GM12874 (cell line): ENCODE data around the gene FBLN7.

Experiments
- CTCF ChIP-seq: IDR thresholded peaks from 2 replicates; pipeline ENCODE4 v1.5.1; 2011; ENCODE audit warnings: low read depth, mild to moderate bottlenecking, control low read depth, low read length, moderate library complexity; ENCODE audit not compliant: insufficient read depth

The FBLN7 gene

DNA sequence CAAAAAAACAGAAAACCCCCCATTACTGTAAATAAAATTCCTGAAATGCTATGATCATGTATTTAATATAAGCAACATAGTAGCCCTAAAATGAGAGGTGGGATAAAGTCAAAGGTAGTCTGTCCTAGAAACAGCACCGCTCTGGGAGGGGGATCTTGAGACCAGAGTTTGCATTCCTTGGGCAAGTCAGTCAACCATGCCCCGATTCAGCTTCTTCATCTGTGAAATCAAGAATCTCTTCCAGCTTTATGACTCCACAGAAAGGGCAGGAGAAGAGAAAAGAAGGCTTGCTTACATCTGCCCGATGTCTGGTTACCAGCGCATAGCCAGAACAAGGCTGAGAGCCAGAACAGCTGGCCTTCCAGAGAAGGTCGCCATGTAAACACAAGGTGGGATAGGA, 2.1 kb upstream of the FBLN7 start:
- TF ChIP-seq CTCF, result no peak

DNA sequence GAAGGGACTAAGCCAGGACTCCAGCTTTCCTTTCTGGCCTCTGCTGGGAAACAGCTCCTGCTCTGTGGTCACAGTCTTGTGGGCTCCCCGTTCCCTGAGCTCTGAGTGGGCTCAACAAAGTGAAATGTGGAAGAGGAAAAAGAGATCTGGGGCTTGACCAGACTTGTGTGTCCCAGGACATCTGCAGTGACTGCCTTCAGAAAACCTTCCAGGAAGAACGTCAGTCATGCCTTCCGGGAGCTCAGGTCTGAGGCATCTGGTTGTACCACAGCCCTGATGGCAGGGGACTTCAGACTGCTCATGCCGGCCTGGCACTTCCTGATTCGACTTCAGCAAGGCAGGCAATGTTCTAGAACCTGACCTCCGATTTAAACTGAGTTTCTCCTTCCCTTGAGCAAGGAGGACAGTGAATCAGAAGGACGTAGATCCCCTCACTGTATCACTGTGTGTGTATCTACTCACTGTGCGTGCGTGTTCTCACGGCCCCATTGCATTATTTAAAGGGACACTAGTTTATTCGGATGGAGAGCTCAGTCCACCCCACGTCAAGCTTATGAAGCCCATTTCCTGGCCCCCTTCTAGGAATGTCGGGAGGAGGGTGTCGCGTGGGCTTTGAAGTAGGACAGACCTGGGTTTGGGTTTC, 548 bp upstream of the FBLN7 start:
- TF ChIP-seq CTCF, result no peak

DNA sequence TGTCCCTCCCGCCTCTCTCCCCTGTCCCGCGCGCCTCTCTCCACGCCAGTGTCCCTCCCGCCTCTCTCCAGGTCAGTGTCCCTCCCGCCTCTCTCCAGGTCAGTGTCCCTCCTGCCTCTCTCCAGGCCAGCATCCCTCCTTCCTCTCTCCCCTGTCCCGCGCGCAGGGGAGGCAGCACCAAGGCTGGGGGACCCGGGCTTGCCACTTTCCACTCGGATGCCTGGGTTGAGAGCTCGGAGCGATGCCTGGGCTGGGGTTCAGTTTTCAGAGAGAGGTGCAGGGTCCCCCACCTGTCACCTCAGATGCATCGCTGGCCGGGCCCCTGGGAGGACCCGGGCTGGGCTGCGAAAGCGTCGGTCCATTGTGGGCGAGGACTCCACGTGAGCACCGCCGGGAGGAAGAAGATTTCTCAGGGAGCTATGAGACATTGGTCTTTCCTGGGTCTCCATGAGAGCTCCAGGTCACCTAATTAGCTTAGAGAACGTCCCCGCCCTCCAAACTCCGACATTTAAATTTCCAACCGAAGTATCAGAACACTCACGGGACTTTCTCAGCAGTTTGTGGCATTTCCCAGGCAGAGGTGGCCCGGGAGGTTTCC, 2.1 kb downstream of the FBLN7 start:
- TF ChIP-seq CTCF, result no peak

DNA sequence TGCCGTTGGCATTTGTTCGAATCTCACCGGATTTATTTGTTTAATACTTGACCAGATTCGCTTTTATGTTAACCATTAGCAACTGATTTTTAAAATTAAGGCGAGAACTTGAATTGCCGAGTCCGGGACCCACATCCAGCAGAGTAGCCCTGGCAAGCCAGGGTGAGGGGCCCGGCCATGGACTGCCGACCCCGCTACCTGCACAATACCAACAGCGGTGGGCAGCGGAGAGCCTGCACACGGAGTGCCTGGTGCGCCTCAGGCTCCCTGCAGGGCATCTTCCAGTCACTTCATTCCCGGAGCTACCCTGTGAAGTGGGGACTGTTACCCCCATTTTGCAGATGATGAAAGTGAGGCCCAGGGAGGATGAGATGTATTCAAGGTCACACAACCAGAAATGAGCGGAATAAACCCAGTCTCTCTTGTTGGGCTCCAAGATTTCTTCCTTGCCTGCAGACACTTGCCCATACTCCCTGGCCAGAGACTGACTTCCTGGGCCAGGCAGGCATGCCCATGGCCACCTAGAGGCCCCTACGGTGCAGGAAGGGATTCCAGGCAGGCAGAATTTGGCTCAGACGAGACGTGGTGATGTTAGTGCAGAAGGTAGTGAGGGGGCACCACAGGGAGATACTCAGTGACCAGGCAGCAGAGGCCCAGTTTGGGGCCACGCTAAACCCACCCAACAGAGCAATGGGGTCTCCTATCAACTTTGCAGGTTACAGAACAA, 2.9 kb downstream of the FBLN7 start:
- no peak for TF ChIP-seq CTCF

GRCh38 chr2:112141626-112142007, 3.4 kb downstream of the FBLN7 start:
- TF ChIP-seq CTCF, result no peak

DNA sequence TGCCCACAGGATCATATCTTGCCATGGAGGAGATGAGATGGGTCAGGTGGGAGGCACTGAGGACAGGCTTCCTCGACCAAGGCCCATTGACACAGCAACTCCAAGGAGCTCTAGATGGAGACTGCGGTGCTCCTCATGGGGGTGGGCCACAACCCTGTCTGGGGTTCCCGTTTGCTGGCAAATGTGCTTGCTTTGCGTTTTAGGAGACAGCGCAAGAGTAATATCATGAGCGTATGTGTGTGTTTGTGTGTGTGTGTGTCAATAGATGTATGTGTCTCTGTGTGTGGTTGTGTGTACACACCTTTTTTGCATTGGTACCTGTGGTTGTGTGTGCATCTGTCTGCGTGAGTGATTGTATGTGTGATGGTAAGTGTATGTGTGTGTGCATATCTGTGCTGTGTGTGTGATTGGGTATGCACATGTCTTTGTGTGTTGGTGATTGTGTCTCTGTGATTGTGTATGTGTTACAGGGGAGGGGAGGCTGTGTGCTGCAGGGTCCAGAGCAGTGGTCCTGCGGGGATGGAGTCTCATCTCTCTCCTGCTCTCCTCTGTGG, 4.4 kb downstream of the FBLN7 start:
- TF ChIP-seq CTCF, result no peak

GRCh38 chr2:112143150-112143549, 5.0 kb downstream of the FBLN7 start:
- no peak for TF ChIP-seq CTCF
